Fibroblast of villous mesenchyme (primary cell): ENCODE data around the gene TMEM179B. TPM values are rescaled to one million over a fixed set of nuclear protein-coding genes. Genes with fewer than 3 reads are reported as not detected.

ENCODE experiments used
- DNase-seq: peaks from one replicate; pipeline ENCODE4 v3.0.0-alpha.2; 2010; ENCODE audit warnings: low read depth
- H3K4me3 ChIP-seq: 2 replicates; pipeline ENCODE4 v1.5.1; 2011; ENCODE audit warnings: low read depth, mild to moderate bottlenecking, low read length
- small RNA-seq: library from RNA; depleted of rRNA; stranded (forward); fragments of <200 nt; gene quantifications from one replicate; pipeline ENCODE3, GENCODE V24; 2012
- total RNA-seq: library from RNA; depleted of rRNA; stranded (reverse); fragments of >200 nt; gene quantifications from 2 replicates; pipeline ENCODE4 v1.2.3, GENCODE V29; 2012
- TF ChIP-seq, protein P1 (sequence below): IDR thresholded peaks from 2 replicates; pipeline ENCODE4 v1.5.1; 2012; ENCODE audit warnings: low read depth, mild to moderate bottlenecking, low read length; ENCODE audit not compliant: insufficient read depth

Gene TMEM179B
- total RNA-seq, 1 donor, result 45.8 TPM

DNA sequence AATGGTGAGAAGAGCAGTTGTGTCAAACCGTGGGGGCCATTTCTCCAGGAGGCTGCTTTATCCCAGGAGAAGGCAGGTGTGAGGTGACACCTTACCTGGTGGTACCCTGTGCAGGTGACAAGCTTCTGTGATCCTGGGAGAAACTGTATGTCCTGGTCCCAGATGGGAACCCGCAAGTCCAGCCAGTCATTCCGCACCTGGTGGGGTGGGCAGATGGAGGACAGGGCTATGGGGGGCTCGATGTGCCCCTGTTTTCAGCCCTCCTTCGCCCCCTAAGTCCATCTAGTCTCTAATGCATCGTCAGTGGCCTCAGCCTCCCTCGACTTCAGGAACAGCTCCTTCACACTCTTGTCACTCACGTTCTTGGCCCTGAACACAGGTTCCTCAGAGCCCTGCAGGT is 48.1 kb downstream of the TMEM179B start:
- no peak for DNase-seq
- no peak overlapping the region for H3K4me3 ChIP-seq
- TF ChIP-seq, protein P1, sequence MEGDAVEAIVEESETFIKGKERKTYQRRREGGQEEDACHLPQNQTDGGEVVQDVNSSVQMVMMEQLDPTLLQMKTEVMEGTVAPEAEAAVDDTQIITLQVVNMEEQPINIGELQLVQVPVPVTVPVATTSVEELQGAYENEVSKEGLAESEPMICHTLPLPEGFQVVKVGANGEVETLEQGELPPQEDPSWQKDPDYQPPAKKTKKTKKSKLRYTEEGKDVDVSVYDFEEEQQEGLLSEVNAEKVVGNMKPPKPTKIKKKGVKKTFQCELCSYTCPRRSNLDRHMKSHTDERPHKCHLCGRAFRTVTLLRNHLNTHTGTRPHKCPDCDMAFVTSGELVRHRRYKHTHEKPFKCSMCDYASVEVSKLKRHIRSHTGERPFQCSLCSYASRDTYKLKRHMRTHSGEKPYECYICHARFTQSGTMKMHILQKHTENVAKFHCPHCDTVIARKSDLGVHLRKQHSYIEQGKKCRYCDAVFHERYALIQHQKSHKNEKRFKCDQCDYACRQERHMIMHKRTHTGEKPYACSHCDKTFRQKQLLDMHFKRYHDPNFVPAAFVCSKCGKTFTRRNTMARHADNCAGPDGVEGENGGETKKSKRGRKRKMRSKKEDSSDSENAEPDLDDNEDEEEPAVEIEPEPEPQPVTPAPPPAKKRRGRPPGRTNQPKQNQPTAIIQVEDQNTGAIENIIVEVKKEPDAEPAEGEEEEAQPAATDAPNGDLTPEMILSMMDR, result no peak

DNA sequence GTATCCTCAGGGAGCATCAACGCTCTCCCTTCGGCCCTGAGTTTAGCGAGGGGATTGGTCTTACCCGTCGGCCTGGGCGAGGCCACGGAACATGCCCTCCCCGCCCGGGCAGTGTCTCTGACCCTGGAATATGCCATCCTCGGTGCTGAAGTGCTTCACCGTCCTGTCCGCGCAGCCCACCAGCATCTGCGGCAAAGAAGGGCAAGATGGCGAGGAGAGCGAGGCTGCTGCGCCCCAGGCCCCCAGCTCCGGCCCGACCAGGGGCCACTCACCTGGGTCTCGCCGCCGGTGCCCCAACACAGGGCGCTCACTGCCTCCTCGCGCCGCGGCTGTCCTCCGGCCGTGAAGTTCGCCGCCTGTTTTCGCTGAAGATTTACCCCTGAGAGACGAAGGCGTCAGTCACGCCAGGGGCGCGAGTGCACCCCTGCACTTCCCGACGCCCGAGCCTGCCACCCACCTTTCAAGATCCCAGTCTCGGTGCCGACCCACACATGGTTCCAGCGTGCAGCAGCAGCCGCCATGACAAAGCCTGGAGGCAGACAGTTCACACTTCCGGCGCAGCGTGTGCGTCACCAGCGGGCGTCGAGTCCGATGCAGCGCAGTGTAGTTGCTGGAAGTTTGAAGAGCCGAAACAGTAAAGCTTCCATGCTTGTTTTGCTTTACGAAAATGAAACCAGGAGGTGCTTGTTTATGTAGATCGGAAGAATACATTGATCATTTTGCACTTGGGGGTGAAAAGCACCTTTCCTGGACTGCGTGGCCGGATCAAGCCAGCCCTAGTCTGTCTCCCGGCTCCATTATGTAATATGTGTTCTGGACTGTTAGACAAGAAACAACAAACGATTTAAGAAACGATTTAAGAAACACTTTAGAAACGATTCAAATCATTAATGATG is 52.1 kb downstream of the TMEM179B start, which contains the start of gene WDR74:
Gene WDR74, minus strand, starts transcription at position 541 of the 896 bp plus-strand sequence. Its CDS starts 20 bp downstream, at position 521.
- TF ChIP-seq, protein P1, result no peak
- H3K4me3 ChIP-seq, result peak within 1 kb of the TSS; percentile 95
- peak; percentile 96 for DNase-seq

Small RNAs within 50 kb of the gene (small RNA-seq; reads per million reads assigned to genes)
- gene MIR6514, result 0.94 reads per million, percentile 7 among the genes with 10 or more reads in this experiment
- gene RNU6-118P, result not detected

Other genes with a start within 250 kb of the TMEM179B start
- gene AHNAK, start 240.6 kb upstream of the TMEM179B start, total RNA-seq, result 474 and 514 TPM in 2 replicates
- gene EEF1G, start 213.5 kb upstream of the TMEM179B start, total RNA-seq, result 876 and 1,014 TPM in 2 replicates
- gene TUT1, start 195.9 kb upstream of the TMEM179B start, total RNA-seq, result 4.3 and 5.2 TPM in 2 replicates
- 145 and 197 TPM in 2 replicates for gene MTA2, start 185.5 kb upstream of the TMEM179B start, total RNA-seq
- gene EML3, start 174.6 kb upstream of the TMEM179B start, total RNA-seq, result 15.5 and 21.6 TPM in 2 replicates
- gene ROM1, start 174.1 kb upstream of the TMEM179B start, total RNA-seq, result 2.9 and 3.0 TPM in 2 replicates
- 35.4 and 36.3 TPM in 2 replicates for gene B3GAT3, start 165.4 kb upstream of the TMEM179B start, total RNA-seq
- gene GANAB, start 140.8 kb upstream of the TMEM179B start, total RNA-seq, result 178 and 211 TPM in 2 replicates
- 20.7 and 21.6 TPM in 2 replicates for gene INTS5, start 134.1 kb upstream of the TMEM179B start, total RNA-seq
- gene C11orf98, start 122.2 kb upstream of the TMEM179B start, total RNA-seq, result 23.7 and 27.7 TPM in 2 replicates
- gene CSKMT, start 122.1 kb upstream of the TMEM179B start, total RNA-seq, result 4.5 and 7.8 TPM in 2 replicates
- 6.5 and 10.0 TPM in 2 replicates for gene UQCC3, start 115.7 kb upstream of the TMEM179B start, total RNA-seq
- 4.3 and 7.4 TPM in 2 replicates for gene LBHD1, start 115.1 kb upstream of the TMEM179B start, total RNA-seq
- 52.7 and 108 TPM in 2 replicates for gene UBXN1, start 108.3 kb upstream of the TMEM179B start, total RNA-seq
- 6.9 and 15.5 TPM in 2 replicates for gene LRRN4CL, start 97.9 kb upstream of the TMEM179B start, total RNA-seq
- gene BSCL2, start 80.0 kb upstream of the TMEM179B start, total RNA-seq, result 53.5 and 59.3 TPM in 2 replicates
- gene GNG3, start 79.7 kb upstream of the TMEM179B start, total RNA-seq, result not detected in 2 replicates
- gene HNRNPUL2, start 59.9 kb upstream of the TMEM179B start, total RNA-seq, result 15.5 and 17.3 TPM in 2 replicates
- 28.0 and 36.7 TPM in 2 replicates for gene TTC9C, start 58.9 kb upstream of the TMEM179B start, total RNA-seq
- gene ZBTB3, start 33.2 kb upstream of the TMEM179B start, total RNA-seq, result 12.9 and 13.4 TPM in 2 replicates
- gene POLR2G, start 25.8 kb upstream of the TMEM179B start, total RNA-seq, result 45.8 and 55.7 TPM in 2 replicates
- 16.8 and 22.2 TPM in 2 replicates for gene TAF6L, start 16.0 kb upstream of the TMEM179B start, total RNA-seq
- 14.5 and 14.7 TPM in 2 replicates for gene TMEM223, start 4.6 kb downstream of the TMEM179B start, total RNA-seq
- gene NXF1, start 18.0 kb downstream of the TMEM179B start, total RNA-seq, result 28.3 and 33.2 TPM in 2 replicates
- gene STX5, start 44.6 kb downstream of the TMEM179B start, total RNA-seq, result 35.1 and 47.5 TPM in 2 replicates
- gene TEX54, start 45.4 kb downstream of the TMEM179B start, total RNA-seq, result not detected in 2 replicates
- 36.1 and 39.7 TPM in 2 replicates for gene WDR74, start 52.2 kb downstream of the TMEM179B start, total RNA-seq
- gene SLC3A2, start 93.5 kb downstream of the TMEM179B start, total RNA-seq, result 117 and 190 TPM in 2 replicates
- gene CHRM1, start 134.0 kb downstream of the TMEM179B start, total RNA-seq, result not detected in 2 replicates
- not detected in 2 replicates for gene SLC22A6, start 197.6 kb downstream of the TMEM179B start, total RNA-seq
- not detected in 2 replicates for gene SLC22A8, start 228.4 kb downstream of the TMEM179B start, total RNA-seq